ENCODE measurements around the gene CDT1. TPM values are rescaled to one million over a fixed set of nuclear protein-coding genes. Genes with fewer than 3 reads are reported as not detected.

CDT1 gene
- total and polyA plus RNA-seq, 2 donors from 2014 or later, result 0.56 to 1.5 TPM

- no peak overlapping the region for H3K4me3 ChIP-seq (ENCODE audit: low read length in 3 of 3)
- H3K27ac ChIP-seq (ENCODE audit: low read depth in 2 of 2, low read length in 2 of 2), result no peak overlapping the region
- DNase-seq (no peak), FAIRE-seq (no peak)
- TF ChIP-seq CTCF (IDR thresholded peaks at IDR 0.05; ENCODE audit: borderline replicate concordance, extremely low read depth, insufficient read depth), result no peak
- H3K9me3 ChIP-seq (ENCODE audit: control insufficient read depth in 2 of 3, insufficient read depth in 1 of 3, low read length in 3 of 3), result no peaks in the 10 kb centered on the region
- no peaks in the 10 kb centered on the region for H3K36me3 ChIP-seq (ENCODE audit: control insufficient read depth in 2 of 3, insufficient read depth in 3 of 3, low read length in 3 of 3)
- peaks cover 0 to 57% (median 22%) of the 10 kb centered on the region in 3 donors for H3K4me1 ChIP-seq (ENCODE audit: control insufficient read depth in 2 of 3, insufficient read depth in 2 of 3, low read depth in 1 of 3, low read length in 3 of 3)
- intact Hi-C loops (cut with DNase I), result no loop called here
- no peak overlapping the region for H3K9ac ChIP-seq (ENCODE audit: low read length in 3 of 3)
- H3K27me3 ChIP-seq (ENCODE audit: control insufficient read depth, insufficient read depth, low read length), result no peaks in the 10 kb centered on the region
These were observed 44.7 kb upstream of the CDT1 start for GRCh38 chr16:88758944-88759244.

- Histone ChIP-seq H3K4me1 (ENCODE audit: control insufficient read depth in 2 of 3, insufficient read depth in 2 of 3, low read depth in 1 of 3, low read length in 3 of 3) (peaks cover 0 to 60% (median 26%) of the 10 kb centered on the region in 3 donors), H3K9me3 (ENCODE audit: control insufficient read depth in 2 of 3, insufficient read depth in 1 of 3, low read length in 3 of 3) (no peaks in the 10 kb centered on the region), H3K9ac (ENCODE audit: low read length in 3 of 3) (no peak overlapping the region), H3K27me3 (ENCODE audit: control insufficient read depth, insufficient read depth, low read length) (no peaks in the 10 kb centered on the region), H3K4me3 (ENCODE audit: low read length in 3 of 3) (no peak overlapping the region), H3K36me3 (ENCODE audit: control insufficient read depth in 2 of 3, insufficient read depth in 3 of 3, low read length in 3 of 3) (no peaks in the 10 kb centered on the region), H3K27ac (ENCODE audit: low read depth in 2 of 2, low read length in 2 of 2) (peak overlapping the region in 1 of 2 donors; percentile 32)
- no peak for FAIRE-seq
- TF ChIP-seq CTCF (IDR thresholded peaks at IDR 0.05; ENCODE audit: borderline replicate concordance, extremely low read depth, insufficient read depth), result peak; percentile 8
- intact Hi-C loops (cut with DNase I), result no loop called here
- no peak for DNase-seq
These were observed 44.2 kb upstream of the CDT1 start for GRCh38 chr16:88759245-88759975.

- intact Hi-C loops (cut with DNase I), result no loop called here
- H3K9ac ChIP-seq (ENCODE audit: low read length in 3 of 3), result peak overlapping the region in 1 of 3 donors; percentile 40
- H3K9me3 ChIP-seq (ENCODE audit: control insufficient read depth in 2 of 3, insufficient read depth in 1 of 3, low read length in 3 of 3), result no peaks in the 10 kb centered on the region
- no peak for FAIRE-seq
- peaks cover 0 to 63% (median 26%) of the 10 kb centered on the region in 3 donors for H3K4me1 ChIP-seq (ENCODE audit: control insufficient read depth in 2 of 3, insufficient read depth in 2 of 3, low read depth in 1 of 3, low read length in 3 of 3)
- no peak for TF ChIP-seq CTCF (IDR thresholded peaks at IDR 0.05; ENCODE audit: borderline replicate concordance, extremely low read depth, insufficient read depth)
- no peaks in the 10 kb centered on the region for H3K27me3 ChIP-seq (ENCODE audit: control insufficient read depth, insufficient read depth, low read length)
- H3K4me3 ChIP-seq (ENCODE audit: low read length in 3 of 3), result no peak overlapping the region
- H3K36me3 ChIP-seq (ENCODE audit: control insufficient read depth in 2 of 3, insufficient read depth in 3 of 3, low read length in 3 of 3), result no peaks in the 10 kb centered on the region
- no peak for DNase-seq
- H3K27ac ChIP-seq (ENCODE audit: low read depth in 2 of 2, low read length in 2 of 2), result peak overlapping the region; percentile 32 to 40
These were observed 43.6 kb upstream of the CDT1 start for GRCh38 chr16:88759976-88760350.
